Keratinocyte (primary cell): Measurements from ENCODE around the gene EPHB1. TPM values are rescaled to one million over a fixed set of nuclear protein-coding genes. Genes with fewer than 3 reads are reported as not detected.

ENCODE experiments used
- DNase-seq: peaks from one replicate; pipeline ENCODE4 v3.0.0-alpha.2; 2011; ENCODE audit warnings: low read depth, missing footprints, low spot score
- FAIRE-seq: peaks from 2 replicates; lab custom pipeline; 2011; peaks lifted over from hg19 to GRCh38; lab: Jason Lieb, UNC
- H2AFZ ChIP-seq: 2 replicates; pipeline ENCODE4 v1.6.0; 2012; ENCODE audit warnings: low read length, control low read depth, inconsistent platforms; ENCODE audit not compliant: control insufficient read depth
- H3K27ac ChIP-seq: 2 replicates; pipeline ENCODE4 v1.5.1; 2011; ENCODE audit warnings: low read length; ENCODE audit not compliant: control insufficient read depth, insufficient read depth
- H3K27me3 ChIP-seq: 3 replicates; pipeline ENCODE4 v1.6.0; 2011; ENCODE audit warnings: low read length; ENCODE audit not compliant: control insufficient read depth, insufficient read depth; ENCODE audit errors: extremely low read depth
- H3K36me3 ChIP-seq, 2 experiments: 2 replicates in 1 of 2; 3 replicates in 1 of 2; pipeline ENCODE4 v1.5.1; 2011; ENCODE audit warnings: low read length in 2 of 2, mild to moderate bottlenecking in 1 of 2; ENCODE audit not compliant: control insufficient read depth in 2 of 2, insufficient read depth in 2 of 2; ENCODE audit errors: extremely low read depth in 1 of 2
- H3K4me1 ChIP-seq: 3 replicates; pipeline ENCODE4 v1.5.1; 2011; ENCODE audit warnings: low read length; ENCODE audit not compliant: control insufficient read depth, insufficient read depth; ENCODE audit errors: extremely low read depth
- H3K4me2 ChIP-seq: 3 replicates; pipeline ENCODE4 v1.6.0; 2011; ENCODE audit warnings: low read depth, low read length; ENCODE audit not compliant: control insufficient read depth, insufficient read depth; ENCODE audit errors: extremely low read depth
- H3K4me3 ChIP-seq, 3 experiments: fragments of 200-600 bp in 1 of 3; sonication (generic) in 1 of 3; 2 replicates in 2 of 3; 3 replicates in 1 of 3; pipeline ENCODE4 v1.5.1; 2011 to 2016; ENCODE audit warnings: low read length in 3 of 3, mild to moderate bottlenecking in 3 of 3, control low read depth in 2 of 3, inconsistent platforms in 1 of 3, low read depth in 1 of 3, mixed read lengths in 1 of 3, mixed run types in 1 of 3, moderate library complexity in 1 of 3; ENCODE audit not compliant: control insufficient read depth in 2 of 3, insufficient read depth in 2 of 3; ENCODE audit errors: extremely low read depth in 1 of 3
- H3K79me2 ChIP-seq: 2 replicates; pipeline ENCODE4 v1.6.0; 2012; ENCODE audit warnings: low read length; ENCODE audit not compliant: control insufficient read depth, insufficient read depth
- H3K9ac ChIP-seq: 3 replicates; pipeline ENCODE4 v1.6.0; 2011; ENCODE audit warnings: low read length; ENCODE audit not compliant: control insufficient read depth, insufficient read depth; ENCODE audit errors: extremely low read depth
- H3K9me1 ChIP-seq: 3 replicates; pipeline ENCODE4 v1.6.0; 2011; ENCODE audit warnings: low read length; ENCODE audit not compliant: control insufficient read depth, insufficient read depth; ENCODE audit errors: extremely low read depth
- H3K9me3 ChIP-seq: 2 replicates; pipeline ENCODE4 v1.5.1; 2012; ENCODE audit warnings: low read depth, low read length; ENCODE audit not compliant: control insufficient read depth
- H4K20me1 ChIP-seq: 3 replicates; pipeline ENCODE4 v1.6.0; 2011; ENCODE audit warnings: low read length; ENCODE audit not compliant: control insufficient read depth, insufficient read depth; ENCODE audit errors: extremely low read depth
- CTCF ChIP-seq, 3 experiments: IDR thresholded peaks in 1 of 3; conservative IDR thresholded peaks in 1 of 3; optimal IDR thresholded peaks in 1 of 3; 2 replicates in 2 of 3; 3 replicates in 1 of 3; pipeline versions ENCODE3 to v1.5.1; 2011; ENCODE audit warnings: low read length in 3 of 3, mild to moderate bottlenecking in 3 of 3, moderate library complexity in 2 of 3, control low read depth in 1 of 3, inconsistent platforms in 1 of 3; ENCODE audit not compliant: insufficient read depth in 2 of 3; ENCODE audit errors: extremely low read depth in 1 of 3
- EZH2 ChIP-seq: IDR thresholded peaks from one replicate; pipeline ENCODE4 v1.6.1; 2012; ENCODE audit warnings: inconsistent platforms, mild to moderate bottlenecking, low read length, moderate library complexity
- dilution Hi-C: fragments of 300-500 bp; cut with MboI; formaldehyde crosslinking; loops from one replicate; pipeline ENCODE4 v1.7.0; 2020; ENCODE audit warnings: low sequenced_read_pairs; ENCODE audit not compliant: extremely low pct_ligation_motif_present
- polyA plus RNA-seq, 5 experiments: library from polyadenylated mRNA; depleted of rRNA in 3 of 5; stranded (reverse) in 3 of 5; stranded (forward) in 1 of 5; unstranded in 1 of 5; fragments of >200 nt; gene quantifications; 1 replicate in 1 of 5; 2 replicates in 3 of 5; 3 replicates in 1 of 5; pipeline versions ENCODE4 v1.2.1 to v1.2.3, GENCODE V29; 2011 to 2012; ENCODE audit warnings: missing spikeins in 2 of 5, low read depth in 1 of 5, low replicate concordance in 1 of 5

EPHB1 gene
- polyA plus RNA-seq, 1 donor (not counting 4 experiments of a cell fraction or from before 2014, with no cell fraction given): 0.01 TPM

DNA sequence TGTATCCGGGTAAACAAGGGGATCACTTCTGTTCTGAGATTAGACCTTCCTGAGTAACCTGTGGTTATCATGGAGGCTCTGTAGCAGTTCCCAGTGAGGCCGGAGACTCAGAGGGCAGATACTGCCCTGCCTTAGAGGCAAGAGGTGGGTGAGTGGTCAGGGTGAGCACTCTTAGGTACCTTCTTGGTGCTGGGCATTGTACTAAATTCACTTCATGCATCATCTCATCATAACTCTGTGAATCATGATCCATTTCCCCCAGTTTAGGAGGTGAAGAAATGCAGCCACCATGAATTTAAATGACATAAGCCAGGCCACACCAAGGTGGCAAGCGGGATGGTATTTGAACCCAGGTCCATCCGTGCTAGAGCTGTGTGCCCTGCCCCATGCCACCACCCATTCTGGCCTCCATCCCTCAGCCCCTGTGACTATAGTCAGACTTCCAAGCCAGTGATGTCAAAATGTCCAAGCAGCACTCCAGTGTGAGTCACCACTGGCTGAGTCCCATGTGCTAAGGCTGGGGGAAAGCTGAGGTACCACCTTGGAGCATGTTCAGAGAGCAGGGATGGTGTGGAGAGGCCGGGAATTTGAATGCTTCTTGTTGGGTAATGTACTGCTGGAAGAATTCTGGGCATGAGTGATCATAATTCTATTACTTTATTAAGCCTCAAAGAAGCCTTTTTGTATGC, 88.8 kb downstream of the EPHB1 start:
- H3K79me2 ChIP-seq: no peaks in the 10 kb centered on the region
- no peak overlapping the region for H2AFZ ChIP-seq
- H4K20me1 ChIP-seq: no peaks in the 10 kb centered on the region
- H3K27me3 ChIP-seq: no peaks in the 10 kb centered on the region
- no peak overlapping the region for H3K9ac ChIP-seq
- H3K9me3 ChIP-seq: no peaks in the 10 kb centered on the region
- H3K4me1 ChIP-seq: no peaks in the 10 kb centered on the region
- no peaks in the 10 kb centered on the region for H3K9me1 ChIP-seq
- H3K4me2 ChIP-seq: no peak overlapping the region
- no peak overlapping the region for H3K27ac ChIP-seq
- DNase-seq (no peak), FAIRE-seq (no peak)
- no peak for TF ChIP-seq EZH2
- TF ChIP-seq CTCF (optimal IDR thresholded peaks at IDR 0.05 in 1 of 3, IDR thresholded peaks at IDR 0.05 in 1 of 3, conservative IDR thresholded peaks at IDR 0.05 in 1 of 3; ENCODE audit: extremely low read depth in 1 of 3, insufficient read depth in 2 of 3, low read length in 3 of 3): no peak
- dilution Hi-C loops: no loop called here
- H3K4me3 ChIP-seq: no peak overlapping the region
- no peaks in the 10 kb centered on the region for H3K36me3 ChIP-seq

GRCh38 chr3:134885877-134886621, 91.0 kb downstream of the EPHB1 start:
- no peak overlapping the region for H3K4me2 ChIP-seq

More at GRCh38 chr3:134885877-134886621, 91.0 kb downstream of the EPHB1 start:
- Histone ChIP-seq H2AFZ (no peak overlapping the region), H3K4me3 (no peak overlapping the region), H3K79me2 (no peaks in the 10 kb centered on the region), H4K20me1 (no peaks in the 10 kb centered on the region), H3K9me3 (no peaks in the 10 kb centered on the region), H3K27ac (no peak overlapping the region), H3K36me3 (no peaks in the 10 kb centered on the region), H3K9me1 (no peaks in the 10 kb centered on the region), H3K27me3 (no peaks in the 10 kb centered on the region), H3K4me1 (no peaks in the 10 kb centered on the region), H3K9ac (no peak overlapping the region)
- TF ChIP-seq CTCF (optimal IDR thresholded peaks at IDR 0.05 in 1 of 3, IDR thresholded peaks at IDR 0.05 in 1 of 3, conservative IDR thresholded peaks at IDR 0.05 in 1 of 3; ENCODE audit: extremely low read depth in 1 of 3, insufficient read depth in 2 of 3, low read length in 3 of 3) (peak in 2 of 3 experiments; percentile 10 to 13), EZH2 (no peak)
- dilution Hi-C loops: no loop called here
- FAIRE-seq (no peak), DNase-seq (no peak)
